Neutrophil (primary cell): ENCODE data around the gene SAP30.

Experiments
- H3K27ac ChIP-seq: fragments of 200-600 bp; sonication (generic); 2 replicates; pipeline ENCODE4 v1.5.1; 2016; ENCODE audit warnings: mild to moderate bottlenecking, moderate library complexity
- H3K27me3 ChIP-seq: fragments of 200-600 bp; sonication (generic); 2 replicates; pipeline ENCODE4 v1.6.0; 2016; ENCODE audit warnings: mild to moderate bottlenecking
- H3K36me3 ChIP-seq: fragments of 200-600 bp; sonication (generic); 2 replicates; pipeline ENCODE4 v1.5.1; 2017
- H3K4me1 ChIP-seq, 2 experiments: fragments of 200-600 bp in 1 of 2; sonication (generic) in 1 of 2; 1 replicate in 1 of 2; 2 replicates in 1 of 2; pipeline versions ENCODE4 v1.5.1 to v1.6.1; 2013 to 2016; ENCODE audit warnings: low read depth in 1 of 2, low read length in 1 of 2, mild to moderate bottlenecking in 1 of 2, moderate library complexity in 1 of 2; ENCODE audit not compliant: control insufficient read depth in 1 of 2, insufficient read depth in 1 of 2
- H3K4me3 ChIP-seq, 2 experiments: fragments of 200-600 bp in 1 of 2; sonication (generic) in 1 of 2; 1 replicate in 1 of 2; 2 replicates in 1 of 2; pipeline ENCODE4 v1.5.1; 2013 to 2016; ENCODE audit warnings: low read depth in 1 of 2, low read length in 1 of 2, mild to moderate bottlenecking in 1 of 2, moderate library complexity in 1 of 2
- H3K9me3 ChIP-seq: fragments of 200-600 bp; sonication (generic); 2 replicates; pipeline ENCODE4 v1.5.1; 2016
- CTCF ChIP-seq: fragments of 200-600 bp; sonication (generic); IDR thresholded peaks from 2 replicates; pipeline ENCODE4 v1.5.1; 2016; ENCODE audit warnings: antibody characterized with exemption

SAP30 gene

GRCh38 chr4:173424899-173425805, 54.4 kb downstream of the SAP30 start:
- no peak for TF ChIP-seq CTCF
- Histone ChIP-seq H3K36me3 (no peaks in the 10 kb centered on the region), H3K4me3 (no peak overlapping the region), H3K9me3 (no peaks in the 10 kb centered on the region), H3K27ac (no peak overlapping the region), H3K27me3 (no peaks in the 10 kb centered on the region), H3K4me1 (no peaks in the 10 kb centered on the region)

- no peak for TF ChIP-seq CTCF
- no peaks in the 10 kb centered on the region for H3K9me3 ChIP-seq
- H3K4me3 ChIP-seq = no peak overlapping the region
- H3K27ac ChIP-seq = no peak overlapping the region
- no peaks in the 10 kb centered on the region for H3K4me1 ChIP-seq
- no peaks in the 10 kb centered on the region for H3K36me3 ChIP-seq
- no peaks in the 10 kb centered on the region for H3K27me3 ChIP-seq
Observed at GRCh38 chr4:173426064-173426463, 55.3 kb downstream of the SAP30 start.
